CD4-positive, alpha-beta T cell treated with Interleukin-1 beta for 1 hour (primary cell): ENCODE results near the gene MACROD2.
"Not testable (repeated sequence)": the region's sequence is repeated elsewhere in the genome, so short reads cannot be mapped to it uniquely, and the experiment has no call there.

Experiments
- DNase-seq, 2 donors: peaks; one replicate each; pipeline ENCODE4 v3.0.0-alpha.2; 2020 to 2022

MACROD2 gene

GRCh38 chr20:14415467-14415866 lies 420.2 kb downstream of the MACROD2 start:
- no peak for DNase-seq

GRCh38 chr20:14418376-14418775 lies 423.1 kb downstream of the MACROD2 start:
- DNase-seq, result no peak

GRCh38 chr20:14422892-14423291 lies 427.6 kb downstream of the MACROD2 start:
- DNase-seq, result no peak

- no peak for DNase-seq
These were observed 436.3 kb downstream of the MACROD2 start for GRCh38 chr20:14431568-14431967.

- no peak for DNase-seq
These were observed 436.8 kb downstream of the MACROD2 start for GRCh38 chr20:14432085-14432484.

- no peak for DNase-seq
These were observed 437.3 kb downstream of the MACROD2 start for GRCh38 chr20:14432597-14432996.

DNA sequence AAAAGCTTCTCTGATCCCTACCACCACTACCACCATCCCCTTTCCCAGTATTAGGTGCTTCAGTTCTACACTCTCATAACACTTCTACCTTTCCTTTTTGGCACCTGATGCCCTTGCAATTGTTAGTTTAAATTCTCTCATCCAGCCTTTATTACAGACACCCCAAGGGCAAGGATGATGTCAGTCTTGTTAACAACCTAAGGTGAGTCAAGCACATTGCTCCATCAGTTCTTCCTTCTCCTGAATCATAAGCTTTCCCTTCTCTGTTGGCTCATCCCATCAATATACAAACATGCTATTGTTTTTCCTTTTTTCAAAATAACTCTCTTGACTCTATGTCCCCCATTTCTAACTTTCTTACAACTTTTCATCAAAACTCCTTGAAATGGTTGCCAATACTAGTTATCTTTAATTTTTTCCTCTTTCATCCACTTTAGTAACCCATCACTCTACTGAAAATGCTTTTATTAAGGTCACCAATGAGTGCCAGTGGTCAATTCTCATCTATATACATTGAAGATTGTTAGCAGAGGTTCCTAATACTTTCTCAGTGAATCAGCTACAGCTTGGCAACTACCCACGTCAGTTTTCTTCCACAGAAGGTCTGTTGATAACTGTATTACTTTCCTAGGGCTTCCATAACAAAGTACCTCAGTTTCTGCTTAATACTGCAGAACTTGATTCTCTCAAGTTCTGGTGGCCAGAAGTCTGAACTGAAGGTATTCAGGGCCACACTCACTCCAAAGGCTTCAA lies 439.2 kb downstream of the MACROD2 start:
- DNase-seq, result no peak

DNA sequence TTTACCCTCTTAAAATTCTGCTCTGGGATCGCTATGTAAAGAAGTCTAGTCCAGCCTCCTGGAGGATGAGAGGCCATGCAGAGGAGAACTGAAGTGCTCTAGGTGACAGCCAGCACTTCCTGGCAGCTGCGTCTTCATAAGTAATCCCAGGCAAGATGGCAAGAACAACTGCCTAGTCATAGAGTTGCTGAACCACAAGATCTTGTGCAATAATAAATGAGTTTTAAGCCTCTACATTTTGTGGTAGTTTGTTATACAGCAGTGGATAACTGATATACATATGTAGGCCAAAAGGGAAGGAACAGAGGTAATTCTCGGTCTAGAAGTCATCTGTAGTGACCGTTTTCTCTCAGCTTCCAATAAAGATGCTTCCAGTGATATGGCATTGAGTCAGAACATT lies 445.9 kb downstream of the MACROD2 start:
- DNase-seq, result no peak

DNA sequence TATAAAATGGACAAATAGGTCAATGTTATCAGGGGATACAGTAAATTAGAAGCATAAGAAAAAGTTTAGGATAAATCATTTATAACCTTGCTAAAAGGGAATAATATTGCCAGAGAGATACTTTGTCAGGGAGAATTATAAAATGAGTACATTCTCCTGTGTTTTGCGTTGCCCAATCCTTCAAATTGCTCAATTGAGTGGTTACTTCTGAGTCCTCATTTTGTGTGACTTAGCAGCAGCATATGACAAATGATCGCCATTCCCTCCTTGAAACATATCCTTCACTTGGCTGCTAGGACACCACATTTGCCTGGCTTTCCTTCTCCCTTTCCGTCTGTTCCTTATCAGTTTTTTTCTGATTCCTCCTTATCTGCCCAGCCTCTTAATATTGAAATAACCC lies 448.8 kb downstream of the MACROD2 start:
- no peak for DNase-seq

GRCh38 chr20:14445310-14445709 lies 450.0 kb downstream of the MACROD2 start:
- no peak for DNase-seq

DNA sequence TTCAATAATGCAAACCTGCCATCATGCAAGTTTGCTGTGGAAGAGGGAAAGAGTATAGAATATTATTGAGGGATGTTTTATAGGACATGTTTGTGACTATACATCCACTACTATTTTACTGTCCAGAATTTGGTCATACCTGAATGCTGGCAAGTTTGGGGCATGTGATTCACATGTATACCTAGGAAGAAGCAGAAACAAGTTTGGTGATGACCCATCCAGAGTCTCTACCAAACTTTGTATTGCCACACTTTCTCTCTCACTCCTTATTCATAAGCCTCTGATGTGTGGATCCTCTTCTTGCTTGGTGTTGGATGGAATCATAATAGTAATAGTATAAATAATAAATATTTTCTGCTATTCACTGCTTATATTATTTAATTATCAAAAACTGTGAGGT lies 450.6 kb downstream of the MACROD2 start:
- DNase-seq, result no peak

DNA sequence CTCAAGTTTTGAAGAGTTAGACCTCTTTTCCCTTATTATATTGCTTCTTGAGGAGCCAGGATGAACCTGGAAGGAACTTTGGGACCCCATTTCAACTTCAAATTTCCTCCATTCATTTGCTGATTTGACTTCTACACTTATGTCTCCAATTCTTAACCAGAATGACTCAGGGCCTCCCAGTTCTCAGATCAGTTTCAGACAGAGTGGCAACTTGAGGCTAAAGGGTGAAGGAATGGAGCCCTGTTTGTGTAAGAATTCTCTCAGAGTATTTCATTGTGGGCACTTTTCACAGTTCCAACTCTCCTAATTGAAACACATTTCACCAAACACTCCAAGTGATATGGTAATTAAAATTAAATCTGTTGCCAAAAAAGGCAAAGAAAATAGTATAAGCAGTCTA lies 451.1 kb downstream of the MACROD2 start:
- no peak for DNase-seq

DNA sequence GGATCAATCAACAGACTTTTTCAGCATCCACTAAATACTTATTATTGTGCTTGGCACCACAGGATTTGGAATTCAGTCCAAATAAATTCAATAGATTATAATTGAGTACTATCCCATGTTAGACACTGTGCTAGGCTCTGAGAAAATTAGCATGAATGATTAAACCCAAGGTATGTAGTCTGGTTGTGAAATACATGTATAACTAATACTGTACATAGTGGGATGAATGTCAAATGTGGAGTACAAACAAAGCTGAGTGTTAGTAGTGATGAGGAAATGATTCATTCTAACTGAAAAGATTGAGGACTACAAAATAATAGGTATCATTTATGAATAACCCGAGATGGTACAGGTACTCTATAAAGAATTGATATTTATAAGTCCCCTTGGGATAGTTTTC lies 454.0 kb downstream of the MACROD2 start:
- no peak for DNase-seq

DNA sequence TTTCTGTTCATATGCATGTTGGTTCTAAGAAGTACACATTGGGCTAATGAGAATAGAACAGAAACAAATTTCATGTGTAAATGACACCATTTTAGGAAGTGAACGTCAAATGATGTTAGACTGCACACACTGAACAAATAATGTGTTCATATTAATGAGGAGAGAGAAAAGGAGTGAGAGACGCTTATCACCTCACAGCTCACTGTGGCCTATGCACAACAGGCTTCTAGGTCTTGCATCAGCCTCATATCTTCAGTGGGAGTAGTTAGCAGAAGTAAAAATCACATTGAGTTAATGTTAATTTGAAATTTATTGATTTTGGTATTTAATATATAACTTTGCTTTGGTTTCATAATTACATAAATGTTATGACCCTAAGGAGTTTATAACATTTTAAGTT lies 454.9 kb downstream of the MACROD2 start:
- DNase-seq, result no peak

GRCh38 chr20:14451458-14451857 lies 456.1 kb downstream of the MACROD2 start:
- DNase-seq, result no peak

DNA sequence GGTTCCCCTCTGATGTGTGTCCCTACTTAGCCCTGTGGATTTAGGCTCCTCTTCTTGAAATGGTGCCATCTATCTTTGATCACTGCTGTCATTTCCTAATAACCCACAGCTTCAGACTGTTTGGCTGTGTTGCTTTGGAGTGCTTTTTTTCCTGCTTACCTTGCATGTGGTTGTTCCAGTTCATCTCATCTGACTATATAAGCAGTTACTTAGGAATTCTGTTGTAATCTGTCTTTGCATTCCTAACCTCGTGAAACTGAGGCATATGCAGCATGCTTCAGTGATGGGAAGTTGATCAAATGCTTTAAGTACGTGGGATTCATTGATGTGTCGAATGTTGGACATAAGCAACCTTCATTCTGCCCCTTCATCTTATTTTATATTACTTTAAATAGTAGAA lies 457.9 kb downstream of the MACROD2 start:
- no peak for DNase-seq

DNA sequence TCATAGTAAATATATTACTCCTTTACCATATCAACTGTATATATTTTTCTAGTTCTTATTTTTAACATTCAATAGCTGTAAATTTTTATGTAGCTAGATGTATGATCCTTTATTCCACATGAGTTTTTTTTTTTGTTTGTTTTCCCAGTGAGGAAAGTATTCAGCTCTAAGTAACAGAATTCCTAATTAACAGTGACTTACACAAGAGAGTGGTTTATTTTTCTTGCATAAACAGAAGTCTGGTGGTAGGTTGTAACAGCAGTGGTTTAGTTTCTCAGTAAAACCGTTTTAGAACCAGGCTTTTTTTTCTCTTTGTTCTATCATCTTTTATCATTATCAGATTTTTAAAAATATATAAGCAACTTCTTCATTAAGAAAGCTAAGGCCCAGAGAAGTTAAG lies 459.0 kb downstream of the MACROD2 start:
- DNase-seq, result no peak

- DNase-seq, result not testable (repeated sequence)
These were observed 471.9 kb downstream of the MACROD2 start for GRCh38 chr20:14467104-14467827.

DNA sequence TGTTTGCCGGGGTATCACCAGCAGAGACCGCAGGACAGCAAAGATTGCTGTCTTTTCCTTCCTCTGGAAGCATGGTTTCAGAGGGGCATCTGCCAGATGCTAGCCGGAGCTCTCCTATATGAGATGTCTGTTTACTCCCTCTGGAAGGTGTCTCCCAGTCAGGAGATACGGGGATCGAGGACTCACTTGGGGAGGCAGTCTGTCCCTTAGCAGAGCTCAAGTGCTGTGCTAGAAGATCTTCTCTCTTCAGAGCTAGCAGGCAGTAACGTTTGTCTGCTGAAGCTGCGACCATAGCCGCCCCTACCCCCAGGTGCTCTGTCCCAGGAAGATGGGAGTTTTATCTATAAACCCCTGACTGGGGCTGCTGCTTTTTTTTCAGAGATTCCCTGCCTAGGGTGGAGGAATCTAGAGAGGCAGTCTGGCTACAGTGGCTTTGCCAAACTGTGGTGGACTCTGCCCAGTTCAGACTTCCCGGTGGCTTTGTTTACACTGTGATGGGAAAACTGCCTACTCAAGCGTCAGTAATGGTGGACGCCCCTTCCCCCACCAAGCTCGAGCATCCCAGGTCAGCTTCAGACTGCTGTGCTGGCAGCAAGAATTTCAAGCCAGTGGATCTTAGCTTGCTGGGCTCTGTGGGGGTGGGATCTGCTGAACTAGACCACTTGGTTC lies 475.0 kb downstream of the MACROD2 start:
- no peak for DNase-seq

GRCh38 chr20:14470977-14471661 lies 475.8 kb downstream of the MACROD2 start:
- no peak for DNase-seq

GRCh38 chr20:14477125-14477524 lies 481.8 kb downstream of the MACROD2 start:
- DNase-seq, result no peak

GRCh38 chr20:14478126-14478525 lies 482.8 kb downstream of the MACROD2 start:
- DNase-seq, result no peak

- no peak for DNase-seq
These were observed 486.5 kb downstream of the MACROD2 start for GRCh38 chr20:14481863-14482262.
